Airway epithelial cell (primary cell): ENCODE data around the gene TMC8. TPM values are rescaled to one million over a fixed set of nuclear protein-coding genes. Genes with fewer than 3 reads are reported as not detected.

Experiments
- total RNA-seq: library from RNA; depleted of rRNA; stranded (reverse); fragments of >200 nt; gene quantifications from 2 replicates; pipeline ENCODE4 v1.2.3, GENCODE V29; 2015

TMC8 gene, protein sequence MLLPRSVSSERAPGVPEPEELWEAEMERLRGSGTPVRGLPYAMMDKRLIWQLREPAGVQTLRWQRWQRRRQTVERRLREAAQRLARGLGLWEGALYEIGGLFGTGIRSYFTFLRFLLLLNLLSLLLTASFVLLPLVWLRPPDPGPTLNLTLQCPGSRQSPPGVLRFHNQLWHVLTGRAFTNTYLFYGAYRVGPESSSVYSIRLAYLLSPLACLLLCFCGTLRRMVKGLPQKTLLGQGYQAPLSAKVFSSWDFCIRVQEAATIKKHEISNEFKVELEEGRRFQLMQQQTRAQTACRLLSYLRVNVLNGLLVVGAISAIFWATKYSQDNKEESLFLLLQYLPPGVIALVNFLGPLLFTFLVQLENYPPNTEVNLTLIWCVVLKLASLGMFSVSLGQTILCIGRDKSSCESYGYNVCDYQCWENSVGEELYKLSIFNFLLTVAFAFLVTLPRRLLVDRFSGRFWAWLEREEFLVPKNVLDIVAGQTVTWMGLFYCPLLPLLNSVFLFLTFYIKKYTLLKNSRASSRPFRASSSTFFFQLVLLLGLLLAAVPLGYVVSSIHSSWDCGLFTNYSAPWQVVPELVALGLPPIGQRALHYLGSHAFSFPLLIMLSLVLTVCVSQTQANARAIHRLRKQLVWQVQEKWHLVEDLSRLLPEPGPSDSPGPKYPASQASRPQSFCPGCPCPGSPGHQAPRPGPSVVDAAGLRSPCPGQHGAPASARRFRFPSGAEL
- 0.46 and 0.85 TPM in 2 replicates for total RNA-seq

DNA sequence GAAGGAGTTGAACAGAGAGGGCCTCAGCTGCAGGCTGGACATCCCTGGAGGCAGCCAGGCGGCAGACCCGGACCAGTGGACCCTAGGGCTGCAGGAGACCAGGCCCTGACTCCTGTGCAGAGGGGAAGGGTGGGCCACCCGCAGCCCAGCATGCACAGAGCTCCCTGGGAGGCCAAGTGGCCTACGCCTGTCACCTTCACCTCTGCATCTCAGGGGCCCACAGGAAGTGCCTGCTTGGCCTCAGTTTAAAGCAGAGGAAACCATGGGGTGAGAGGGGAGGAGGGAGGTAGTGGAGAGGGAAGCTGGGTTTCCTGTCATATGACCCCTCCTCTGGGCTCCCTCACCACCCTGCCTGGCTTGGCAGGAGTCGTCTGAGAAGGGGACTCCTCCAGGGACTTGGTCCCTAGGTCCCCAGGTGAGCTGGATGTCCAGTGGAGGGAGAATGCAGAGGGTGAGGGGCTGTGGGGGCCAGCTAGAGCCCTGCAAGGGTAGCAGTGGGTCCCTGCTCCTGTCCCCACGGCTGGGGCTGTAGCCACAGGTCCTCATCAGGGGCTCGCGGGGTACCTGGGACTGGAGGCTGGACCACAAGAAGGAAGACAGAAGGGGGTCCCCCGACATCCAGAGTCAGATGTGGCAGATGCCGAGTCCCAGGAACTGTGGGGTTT, at the start of gene TMC8:
TSS of gene TMC8 (plus strand) at position 335 of the 665 bp plus-strand sequence. CDS start 818 bp downstream, outside the sequence.

DNA sequence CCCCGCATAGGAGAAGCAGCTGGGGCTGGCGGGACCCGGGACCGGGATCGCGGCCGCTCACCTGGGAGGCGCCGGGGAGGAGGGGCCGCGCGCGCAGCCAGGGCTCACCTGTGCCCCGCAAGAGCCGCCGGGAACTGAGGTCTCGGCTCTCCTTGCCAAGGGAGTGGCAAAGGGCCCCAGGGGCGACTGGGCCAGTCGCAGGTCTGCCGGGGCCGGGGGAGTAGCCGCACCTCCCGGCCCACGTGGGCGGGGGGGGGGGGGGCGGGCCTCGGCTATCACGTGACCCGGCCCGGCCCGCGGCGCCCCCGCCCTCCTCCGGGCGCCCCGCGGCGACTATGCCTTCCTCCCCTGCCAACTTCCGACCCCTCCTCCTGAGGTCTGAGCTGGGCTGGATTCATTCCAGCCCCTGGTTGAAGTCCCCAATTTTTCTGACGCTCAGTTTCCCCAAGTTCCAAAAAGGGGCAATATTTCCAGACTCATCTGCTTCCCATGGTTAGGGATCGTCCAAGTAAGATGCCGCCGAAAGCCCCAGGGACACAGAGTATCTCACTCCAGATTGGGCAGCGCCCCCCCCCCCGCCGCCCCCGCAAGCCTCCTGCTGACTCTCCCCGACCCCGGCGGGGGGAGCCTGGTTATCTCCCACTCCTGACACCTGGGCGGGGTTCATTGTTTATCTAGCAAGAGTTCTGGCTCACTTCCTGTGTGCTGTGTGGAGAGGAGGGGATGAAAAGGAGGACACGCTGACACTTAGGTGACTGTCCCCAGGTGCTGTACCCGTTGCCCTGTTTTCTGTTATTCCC, 1.8 kb upstream of the TMC8 start, which contains the start of gene TMC6:
TSS of gene TMC6 (minus strand) at position 205 of the 800 bp plus-strand sequence. CDS start 1,923 bp downstream, outside the sequence.

DNA sequence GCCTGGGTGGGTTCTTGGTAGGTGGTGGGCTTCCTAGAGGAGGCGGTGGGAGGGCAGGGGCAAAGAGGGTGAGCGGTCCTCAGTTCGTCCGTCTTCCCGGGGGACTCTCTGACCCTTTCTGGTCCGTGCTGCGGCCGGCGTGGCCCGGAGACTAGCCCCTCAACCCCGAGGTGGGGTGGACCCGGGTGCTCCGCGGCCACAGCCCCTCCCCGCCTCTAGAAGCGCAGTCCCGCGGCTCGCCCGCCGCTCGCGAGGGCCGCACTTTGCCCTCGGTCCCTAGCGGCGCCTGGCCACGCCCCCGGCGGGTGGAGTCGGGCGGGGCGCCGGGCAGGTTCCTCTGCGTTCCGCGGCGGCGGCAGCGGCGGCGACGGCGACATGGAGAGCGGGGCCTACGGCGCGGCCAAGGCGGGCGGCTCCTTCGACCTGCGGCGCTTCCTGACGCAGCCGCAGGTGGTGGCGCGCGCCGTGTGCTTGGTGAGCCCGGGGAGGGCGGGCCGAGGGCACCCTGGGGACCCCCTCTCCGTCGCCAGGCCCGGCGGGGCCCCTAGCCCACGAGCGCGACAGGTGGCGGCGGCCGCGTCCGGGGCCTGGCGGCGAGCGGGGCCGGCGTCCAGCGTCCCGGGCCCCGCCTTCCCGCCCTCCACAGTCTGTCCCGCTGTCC, 37.8 kb downstream of the TMC8 start, which contains the start of gene SYNGR2:
TSS of gene SYNGR2 (plus strand) at position 340 of the 661 bp plus-strand sequence. CDS start at position 376, 36 bp downstream.

DNA sequence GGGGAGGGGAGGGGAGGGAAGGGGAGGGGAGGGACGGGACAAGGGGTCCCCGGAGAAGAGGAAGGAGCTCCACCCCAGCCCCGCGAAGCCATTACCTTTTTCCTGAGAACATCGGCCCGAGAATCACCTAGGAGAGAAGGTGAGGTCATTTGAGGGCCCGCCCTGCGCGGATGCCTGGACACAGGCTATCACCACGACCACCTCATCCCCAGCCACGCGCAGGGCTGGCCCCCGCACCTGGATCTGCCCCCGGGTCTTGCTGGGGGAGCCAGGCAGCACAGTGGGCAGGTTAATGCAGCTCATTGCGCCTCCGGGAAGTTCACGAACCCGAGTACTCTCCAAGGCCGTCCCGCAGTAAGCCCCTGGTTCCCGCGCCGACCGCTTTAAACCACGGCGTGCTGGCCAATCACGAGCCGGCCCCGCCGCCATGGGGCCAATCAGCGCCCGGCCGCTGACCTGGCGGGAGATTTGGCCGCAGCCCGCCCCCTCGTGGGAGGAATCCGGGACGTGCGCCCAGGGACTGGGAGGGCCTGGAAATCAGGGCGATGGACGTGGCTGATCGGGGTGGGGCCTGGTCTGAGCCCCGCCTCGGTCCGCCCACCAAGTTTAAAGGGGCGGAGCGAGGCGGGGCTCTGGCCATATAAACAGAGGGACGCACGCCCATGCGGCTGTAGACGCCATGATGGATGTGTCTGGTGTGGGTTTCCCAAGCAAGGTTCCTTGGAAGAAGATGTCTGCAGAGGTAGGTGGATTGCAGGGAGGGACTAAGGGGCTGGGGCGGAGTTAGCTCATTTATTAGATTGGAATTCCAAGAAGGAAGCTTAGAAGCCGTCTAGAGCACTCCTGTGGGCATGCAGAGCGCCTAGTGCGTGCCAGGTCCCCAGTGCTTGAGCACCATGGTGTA, 56.4 kb downstream of the TMC8 start, which contains the start of the genes AFMID and TK1:
TSS of gene AFMID (plus strand) at position 671 of the 904 bp plus-strand sequence. CDS start at position 680, 9 bp downstream.
TSS of gene TK1 (minus strand) at position 361 of the 904 bp plus-strand sequence. CDS start at position 303, 58 bp downstream.

Other genes with a start within 250 kb of the TMC8 start
- 0.85 and 1.6 TPM in 2 replicates for gene TNRC6C, start 172.1 kb upstream of the TMC8 start, total RNA-seq
- gene TMC6, start 2.0 kb upstream of the TMC8 start, total RNA-seq = 38.6 and 43.0 TPM in 2 replicates
- gene C17orf99, start 15.6 kb downstream of the TMC8 start, total RNA-seq = 0.07 TPM in 1 of 2 replicates, not detected in the other
- 83.9 and 85.3 TPM in 2 replicates for gene SYNGR2, start 37.8 kb downstream of the TMC8 start, total RNA-seq
- gene TK1, start 56.3 kb downstream of the TMC8 start, total RNA-seq = 120 and 146 TPM in 2 replicates
- gene AFMID, start 56.6 kb downstream of the TMC8 start, total RNA-seq = 29.1 and 38.4 TPM in 2 replicates
- 49.4 and 52.2 TPM in 2 replicates for gene BIRC5, start 83.5 kb downstream of the TMC8 start, total RNA-seq
- not detected in 2 replicates for gene TMEM235, start 100.9 kb downstream of the TMC8 start, total RNA-seq
- 9.7 and 12.7 TPM in 2 replicates for gene SOCS3, start 229.3 kb downstream of the TMC8 start, total RNA-seq
- gene PGS1, start 247.9 kb downstream of the TMC8 start, total RNA-seq = 10.4 and 17.1 TPM in 2 replicates